GM10248 (cell line): ENCODE data around the gene MRS2.
"Not testable (repeated sequence)": the region's sequence is repeated elsewhere in the genome, so short reads cannot be mapped to it uniquely, and the experiment has no call there.

Experiments
- CTCF ChIA-PET: fragments of 300-600 bp; sonication (Branson Sonifier 250); formaldehyde crosslinking; extraction: SDS; loops from one replicate; lab custom pipeline; 2021; ENCODE audit warnings: antibody characterized with exemption; lab: Yijun Ruan, JAX
- POLR2A ChIA-PET: fragments of 350-650 bp; sonication (Branson Sonifier 250); formaldehyde crosslinking; extraction: SDS; loops from one replicate; lab custom pipeline; 2020; ENCODE audit warnings: antibody characterized with exemption; lab: Yijun Ruan, JAX
- DNase-seq: peaks from one replicate; pipeline ENCODE4 v3.0.0; 2012; ENCODE audit errors: extremely low spot score
- TF ChIP-seq, protein P1 (sequence below): IDR thresholded peaks from 2 replicates; pipeline ENCODE4 v1.5.1; 2012; ENCODE audit warnings: mild to moderate bottlenecking, low read depth; ENCODE audit errors: extremely low read depth, missing control alignments, control extremely low read depth

Gene MRS2

DNA sequence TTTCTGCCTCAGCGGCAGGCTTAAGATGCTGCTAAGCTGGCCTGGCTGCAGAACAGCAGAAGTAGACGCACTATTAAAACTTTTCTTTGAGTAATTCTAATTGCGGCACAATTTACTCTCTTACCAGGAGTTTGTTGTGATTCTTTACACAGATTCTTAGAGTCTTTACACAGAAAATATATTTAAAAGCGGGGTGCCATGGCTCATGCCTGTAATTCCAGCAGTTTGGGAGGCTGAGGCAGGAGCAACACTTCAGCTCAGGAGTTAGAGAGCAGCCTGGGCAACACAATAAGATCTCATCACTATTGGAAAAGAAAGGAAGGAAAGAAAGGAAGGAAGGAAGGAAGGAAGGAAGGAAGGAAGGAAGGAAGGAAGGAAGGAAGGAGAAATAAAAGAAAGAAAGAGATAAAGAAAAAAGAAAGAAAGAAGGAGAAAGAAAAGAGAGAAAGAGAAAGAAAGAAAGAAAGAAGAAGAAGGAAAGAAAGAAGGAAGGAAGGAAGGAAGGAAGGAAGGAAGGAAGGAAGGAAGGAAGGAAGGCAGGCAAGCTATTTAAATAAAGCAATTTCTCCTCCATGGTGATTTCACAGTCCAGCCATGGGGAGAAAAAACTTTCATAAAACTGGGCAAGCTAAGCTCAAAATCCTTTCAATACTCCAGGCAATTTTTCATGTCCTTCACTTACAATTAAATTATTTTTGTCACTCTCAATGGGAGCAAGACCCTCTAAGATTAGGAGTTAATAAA, 21.1 kb upstream of the MRS2 start:
- TF ChIP-seq, protein P1, sequence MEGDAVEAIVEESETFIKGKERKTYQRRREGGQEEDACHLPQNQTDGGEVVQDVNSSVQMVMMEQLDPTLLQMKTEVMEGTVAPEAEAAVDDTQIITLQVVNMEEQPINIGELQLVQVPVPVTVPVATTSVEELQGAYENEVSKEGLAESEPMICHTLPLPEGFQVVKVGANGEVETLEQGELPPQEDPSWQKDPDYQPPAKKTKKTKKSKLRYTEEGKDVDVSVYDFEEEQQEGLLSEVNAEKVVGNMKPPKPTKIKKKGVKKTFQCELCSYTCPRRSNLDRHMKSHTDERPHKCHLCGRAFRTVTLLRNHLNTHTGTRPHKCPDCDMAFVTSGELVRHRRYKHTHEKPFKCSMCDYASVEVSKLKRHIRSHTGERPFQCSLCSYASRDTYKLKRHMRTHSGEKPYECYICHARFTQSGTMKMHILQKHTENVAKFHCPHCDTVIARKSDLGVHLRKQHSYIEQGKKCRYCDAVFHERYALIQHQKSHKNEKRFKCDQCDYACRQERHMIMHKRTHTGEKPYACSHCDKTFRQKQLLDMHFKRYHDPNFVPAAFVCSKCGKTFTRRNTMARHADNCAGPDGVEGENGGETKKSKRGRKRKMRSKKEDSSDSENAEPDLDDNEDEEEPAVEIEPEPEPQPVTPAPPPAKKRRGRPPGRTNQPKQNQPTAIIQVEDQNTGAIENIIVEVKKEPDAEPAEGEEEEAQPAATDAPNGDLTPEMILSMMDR = no peak
- no peak for DNase-seq
- POLR2A ChIA-PET = no interaction called here
- CTCF ChIA-PET = no interaction called here

DNA sequence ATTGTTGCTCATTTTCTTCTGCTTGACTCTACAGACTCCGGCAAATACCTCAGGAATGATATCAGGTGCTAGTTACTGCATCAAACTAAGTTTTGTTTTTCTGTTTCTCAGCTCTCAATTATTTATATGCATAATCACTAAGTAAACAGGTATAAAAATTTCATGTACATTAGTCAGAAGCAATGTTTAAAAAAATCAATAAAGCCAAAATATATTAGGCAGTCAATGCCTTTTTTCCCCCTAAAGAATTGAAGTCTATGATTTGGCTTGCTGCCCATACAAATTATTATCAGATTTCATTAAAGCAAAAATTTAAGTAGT, 20.6 kb upstream of the MRS2 start:
- no peak for DNase-seq
- ChIA-PET POLR2A (no interaction called here), CTCF (no interaction called here)
- TF ChIP-seq, protein P1 = no peak

DNA sequence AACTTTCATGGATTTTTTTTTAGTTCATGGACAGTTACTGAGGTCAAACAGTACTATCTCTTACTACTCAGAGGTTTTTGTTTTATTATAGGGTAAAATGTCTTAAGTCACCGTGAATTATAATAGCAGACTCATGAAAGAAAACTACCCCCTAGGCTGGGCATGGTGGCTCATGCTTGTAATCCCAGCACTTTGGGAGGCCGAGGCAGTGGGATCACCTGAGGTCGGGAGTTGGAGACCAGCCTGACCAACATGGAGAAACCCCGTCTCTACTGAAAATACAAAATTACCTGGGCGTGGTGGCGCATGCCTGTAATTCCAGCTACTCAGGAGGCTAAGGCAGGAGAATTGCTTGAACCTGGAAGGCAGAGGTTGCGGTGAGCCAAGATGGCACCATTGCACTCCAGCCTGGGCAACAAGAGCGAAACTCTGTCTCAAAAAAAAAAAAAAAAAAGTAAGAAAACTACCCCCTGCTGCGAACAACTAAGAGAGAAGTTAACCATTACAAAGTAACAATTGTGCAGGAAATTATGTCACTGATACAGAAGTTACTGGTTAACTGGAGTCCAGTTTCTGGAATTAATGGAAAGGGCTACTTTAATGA, 19.7 kb upstream of the MRS2 start:
- DNase-seq, POLR2A ChIA-PET, CTCF ChIA-PET: not testable (repeated sequence)

DNA sequence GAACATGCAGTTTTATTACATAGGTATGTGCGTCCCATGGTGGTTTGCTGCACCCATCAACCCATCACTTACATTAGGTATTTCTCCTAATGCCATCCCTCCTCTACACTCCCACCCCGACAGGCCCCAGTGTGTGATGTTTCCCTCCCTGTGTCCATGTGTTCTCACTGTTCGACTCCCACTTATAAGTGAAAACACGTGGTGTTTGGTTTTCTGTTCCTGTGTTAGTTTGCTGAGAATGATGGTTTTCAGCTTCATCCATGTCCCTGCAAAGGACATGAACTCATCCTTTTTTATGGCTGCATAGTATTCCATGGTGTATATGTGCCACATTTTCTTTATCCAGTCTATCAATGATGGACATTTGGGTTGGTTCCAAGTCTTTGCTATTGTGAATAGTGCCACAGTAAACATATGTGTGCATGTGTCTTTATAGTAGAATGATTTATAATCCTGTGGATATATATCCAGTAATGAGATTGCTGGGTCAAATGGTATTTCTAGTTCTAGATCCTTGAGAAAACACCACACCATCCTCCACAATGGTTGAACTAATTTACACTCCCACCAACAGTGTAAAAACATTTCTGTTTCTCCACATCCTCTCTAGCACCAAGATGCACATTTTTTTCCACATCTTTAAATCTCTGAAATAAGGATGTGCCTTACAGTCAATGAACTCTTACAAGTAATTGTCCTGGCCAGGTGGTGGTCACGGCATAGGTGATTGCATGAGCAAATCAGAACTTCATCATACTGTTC, 18.2 kb upstream of the MRS2 start:
- DNase-seq, POLR2A ChIA-PET: not testable (repeated sequence)
- CTCF ChIA-PET = interaction anchor here (2.0 kb wide), 1 partner anchor 24 kb away, joined by 8 read pairs; no protein-coding TSS in a partner anchor

DNA sequence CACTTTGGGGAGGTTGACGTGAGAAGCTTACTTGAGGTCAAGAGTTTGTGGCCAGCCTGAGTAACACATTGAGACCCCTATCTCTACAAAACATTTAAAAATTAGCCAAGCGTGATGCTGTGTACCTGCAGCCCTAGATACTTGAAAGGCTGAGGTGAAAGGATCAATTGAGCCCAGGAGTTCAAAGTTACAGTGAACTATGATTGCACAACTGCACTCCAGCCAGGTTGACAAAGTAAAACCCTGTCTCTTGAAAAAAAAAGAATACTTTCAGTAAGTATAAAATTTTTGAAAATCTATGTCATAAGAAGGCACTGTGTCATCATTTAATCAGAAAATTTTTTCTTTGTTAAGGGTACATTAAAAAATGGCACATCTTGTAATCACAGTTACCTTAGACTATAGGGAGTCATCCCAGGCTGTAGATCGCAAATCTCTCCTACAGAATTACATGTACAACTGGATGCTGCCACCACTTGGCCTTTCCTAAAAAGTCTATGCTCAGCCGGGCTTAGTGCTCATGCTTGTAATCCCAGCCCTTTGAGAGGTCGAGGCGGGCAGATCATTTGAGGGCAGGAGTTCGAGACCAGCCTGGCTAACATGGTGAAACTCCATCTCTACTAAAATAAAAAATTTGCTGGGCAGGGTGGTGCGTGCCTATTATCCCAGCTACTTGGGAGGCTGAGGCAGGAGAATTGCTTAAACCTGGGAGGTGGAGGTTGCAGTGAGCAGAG, 17.0 kb upstream of the MRS2 start:
- ChIA-PET CTCF (interaction anchor here (1.8 to 2.0 kb wide), 2 partner anchors 26 to 102 kb away, joined by 5 to 8 read pairs; no protein-coding TSS in a partner anchor), POLR2A (no interaction called here)
- TF ChIP-seq, protein P1 = no peak
- DNase-seq = no peak

DNA sequence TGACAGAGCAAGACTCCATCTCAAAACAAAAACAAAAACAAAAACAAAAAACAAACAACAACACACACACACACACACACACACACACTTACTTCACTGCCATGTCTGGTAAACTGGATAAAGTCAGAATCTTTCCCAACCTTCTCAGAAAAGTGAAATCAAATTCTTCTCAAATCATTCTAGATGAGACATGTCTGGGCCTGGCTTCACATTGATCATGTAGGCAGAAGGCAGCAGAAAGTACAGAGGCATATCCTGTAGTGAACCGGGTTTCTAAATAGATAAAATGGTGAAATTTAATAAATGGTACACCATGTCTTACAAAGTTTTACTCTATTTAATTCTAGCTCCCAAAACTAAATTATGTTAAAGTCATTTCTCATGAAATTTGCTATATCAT, 14.9 kb upstream of the MRS2 start:
- TF ChIP-seq, protein P1 = no peak
- DNase-seq = no peak
- ChIA-PET POLR2A (no interaction called here), CTCF (interaction anchor here (1.3 to 1.8 kb wide), 3 partner anchors 9 to 104 kb away, joined by 3 to 5 read pairs (median 3); no protein-coding TSS in a partner anchor)

- ChIA-PET CTCF (interaction anchor here (1.9 kb wide), 1 partner anchor 39 kb away, joined by 4 read pairs; no protein-coding TSS in a partner anchor), POLR2A (no interaction called here)
- TF ChIP-seq, protein P1 = no peak
- DNase-seq = no peak
These were observed 11.5 kb upstream of the MRS2 start for GRCh38 chr6:24391208-24391607.
